ENCODE data around the gene EIF3F.
"Not testable (repeated sequence)": the region's sequence is repeated elsewhere in the genome, so short reads cannot be mapped to it uniquely, and the experiment has no call there.

The EIF3F gene

GRCh38 chr11:7983832-7984590, 3.1 kb upstream of the EIF3F start:
- in situ Hi-C loops (cut with MboI; ENCODE audit: low sequenced_read_pairs) = no loop called here

GRCh38 chr11:7987560-7987883, 385 bp downstream of the EIF3F start:
- in situ Hi-C loops (cut with MboI; ENCODE audit: low sequenced_read_pairs) = not testable (repeated sequence)

GRCh38 chr11:7994581-7995278, 7.6 kb downstream of the EIF3F start:
- in situ Hi-C loops (cut with MboI; ENCODE audit: low sequenced_read_pairs) = no loop called here

- in situ Hi-C loops (cut with MboI; ENCODE audit: low sequenced_read_pairs) = no loop called here
Observed at GRCh38 chr11:7999795-8000194, 12.7 kb downstream of the EIF3F start.

- in situ Hi-C loops (cut with MboI; ENCODE audit: low sequenced_read_pairs) = no loop called here
Observed at GRCh38 chr11:8000390-8000789, 13.3 kb downstream of the EIF3F start.

GRCh38 chr11:8002676-8003075, 15.5 kb downstream of the EIF3F start:
- in situ Hi-C loops (cut with MboI; ENCODE audit: low sequenced_read_pairs) = no loop called here

GRCh38 chr11:8003187-8003586, 16.1 kb downstream of the EIF3F start:
- in situ Hi-C loops (cut with MboI; ENCODE audit: low sequenced_read_pairs) = no loop called here

- in situ Hi-C loops (cut with MboI; ENCODE audit: low sequenced_read_pairs) = no loop called here
Observed at GRCh38 chr11:8004008-8004407, 16.9 kb downstream of the EIF3F start.

- in situ Hi-C loops (cut with MboI; ENCODE audit: low sequenced_read_pairs) = no loop called here
Observed at GRCh38 chr11:8005556-8005955, 18.4 kb downstream of the EIF3F start.

GRCh38 chr11:8006349-8006977, 19.3 kb downstream of the EIF3F start:
- in situ Hi-C loops (cut with MboI; ENCODE audit: low sequenced_read_pairs) = no loop called here

- in situ Hi-C loops (cut with MboI; ENCODE audit: low sequenced_read_pairs) = no loop called here
Observed at GRCh38 chr11:8008212-8008611, 21.1 kb downstream of the EIF3F start.

GRCh38 chr11:8009856-8010255, 22.7 kb downstream of the EIF3F start:
- in situ Hi-C loops (cut with MboI; ENCODE audit: low sequenced_read_pairs) = no loop called here

- in situ Hi-C loops (cut with MboI; ENCODE audit: low sequenced_read_pairs) = no loop called here
Observed at GRCh38 chr11:8011371-8011770, 24.2 kb downstream of the EIF3F start.

- in situ Hi-C loops (cut with MboI; ENCODE audit: low sequenced_read_pairs) = no loop called here
Observed at GRCh38 chr11:8011981-8012444, 24.9 kb downstream of the EIF3F start.

GRCh38 chr11:8013833-8014232, 26.7 kb downstream of the EIF3F start:
- in situ Hi-C loops (cut with MboI; ENCODE audit: low sequenced_read_pairs) = no loop called here

GRCh38 chr11:8015753-8016239, 28.7 kb downstream of the EIF3F start:
- in situ Hi-C loops (cut with MboI; ENCODE audit: low sequenced_read_pairs) = no loop called here

GRCh38 chr11:8016440-8016839, 29.3 kb downstream of the EIF3F start:
- in situ Hi-C loops (cut with MboI; ENCODE audit: low sequenced_read_pairs) = no loop called here

GRCh38 chr11:8017071-8017470, 29.9 kb downstream of the EIF3F start:
- in situ Hi-C loops (cut with MboI; ENCODE audit: low sequenced_read_pairs) = no loop called here

- in situ Hi-C loops (cut with MboI; ENCODE audit: low sequenced_read_pairs) = no loop called here
Observed at GRCh38 chr11:8017894-8018483, 30.9 kb downstream of the EIF3F start.

GRCh38 chr11:8018484-8019313, 31.6 kb downstream of the EIF3F start:
- in situ Hi-C loops (cut with MboI; ENCODE audit: low sequenced_read_pairs) = no loop called here

Data from HL-60/S4 treated with phorbol 12-myristate 13-acetate at 8.2 ng/mL for 4 days and 3 days (cell line).